HG02852 (cell line): Measurements from ENCODE around the gene ENDOD1.
"Not testable (repeated sequence)": the region's sequence is repeated elsewhere in the genome, so short reads cannot be mapped to it uniquely, and the experiment has no call there.

Source experiments
- ATAC-seq: cut with Tn5 transposase; IDR thresholded peaks from one replicate; pipeline ENCODE4 v1.9.1; 2021; ENCODE audit warnings: mild to moderate bottlenecking, moderate library complexity; ENCODE audit not compliant: unreplicated experiment

Gene ENDOD1

DNA sequence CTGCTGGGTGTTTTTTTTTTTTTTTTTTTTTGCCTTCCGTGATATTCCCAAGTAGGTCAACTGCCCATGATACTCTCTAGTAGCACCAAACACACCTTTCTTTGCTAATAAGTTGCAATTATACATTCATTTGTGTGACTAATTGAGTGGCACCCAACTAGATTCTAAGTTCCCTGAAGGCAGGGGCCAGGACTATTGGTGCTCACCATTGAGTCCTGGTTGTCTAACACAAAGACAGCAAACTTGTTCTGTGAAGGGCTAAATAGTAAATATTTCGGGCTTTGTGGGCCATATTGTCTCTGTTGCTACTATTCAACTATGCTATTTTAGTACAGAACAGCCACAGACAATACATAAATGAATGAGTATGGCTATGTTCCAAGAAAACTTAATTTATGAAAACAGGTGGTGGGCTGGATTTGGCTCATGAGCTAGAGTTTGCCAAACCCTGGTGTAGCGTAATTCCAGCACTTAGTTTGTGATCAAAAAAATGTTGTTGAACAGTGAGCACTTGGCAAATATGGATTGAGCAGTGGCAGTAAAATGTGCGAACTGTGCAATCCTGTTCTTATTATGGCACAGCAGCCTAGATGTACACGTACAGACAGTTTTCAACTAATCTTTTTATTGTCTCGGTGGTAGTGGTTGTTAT is 11.3 kb downstream of the ENDOD1 start:
- no peak for ATAC-seq

DNA sequence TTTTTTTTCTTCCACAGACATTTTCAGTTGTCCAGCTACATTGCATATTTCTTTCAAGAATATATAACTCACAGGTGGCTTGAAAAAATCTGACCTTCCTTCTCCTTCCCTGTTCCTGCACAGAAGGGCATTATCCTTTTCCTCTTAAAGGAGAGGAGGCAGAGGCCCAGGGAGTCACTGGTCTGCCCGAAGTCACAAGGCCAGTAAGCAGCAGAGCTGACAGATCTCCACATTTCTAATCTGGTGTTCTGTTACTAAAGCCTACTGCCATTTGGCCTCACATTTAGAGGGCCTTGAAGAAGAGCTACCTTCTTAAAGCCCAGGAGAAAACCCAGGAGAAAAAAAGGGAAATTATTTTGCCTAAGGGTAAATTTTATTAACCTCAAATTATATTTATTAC is 12.3 kb downstream of the ENDOD1 start:
- no peak for ATAC-seq

DNA sequence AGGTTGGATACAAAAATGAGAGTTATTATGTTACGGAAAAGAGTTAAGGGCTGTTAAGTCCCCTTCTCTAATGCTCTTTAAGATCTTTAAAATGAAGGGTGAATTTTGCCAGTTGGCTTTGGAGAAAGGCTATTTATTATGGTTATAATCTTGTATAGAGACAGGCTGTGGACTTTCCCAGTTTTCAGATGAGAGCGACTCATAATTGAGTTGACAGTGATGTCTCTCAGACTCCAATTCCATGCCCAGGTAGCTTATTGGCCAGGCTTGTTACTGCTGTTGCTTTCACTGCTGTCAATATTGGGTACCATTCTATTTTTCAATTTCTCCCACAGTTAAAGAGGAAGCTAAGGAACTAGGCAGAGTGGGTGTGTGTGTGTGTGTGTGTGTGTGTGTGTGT is 13.1 kb downstream of the ENDOD1 start:
- ATAC-seq, result no peak

DNA sequence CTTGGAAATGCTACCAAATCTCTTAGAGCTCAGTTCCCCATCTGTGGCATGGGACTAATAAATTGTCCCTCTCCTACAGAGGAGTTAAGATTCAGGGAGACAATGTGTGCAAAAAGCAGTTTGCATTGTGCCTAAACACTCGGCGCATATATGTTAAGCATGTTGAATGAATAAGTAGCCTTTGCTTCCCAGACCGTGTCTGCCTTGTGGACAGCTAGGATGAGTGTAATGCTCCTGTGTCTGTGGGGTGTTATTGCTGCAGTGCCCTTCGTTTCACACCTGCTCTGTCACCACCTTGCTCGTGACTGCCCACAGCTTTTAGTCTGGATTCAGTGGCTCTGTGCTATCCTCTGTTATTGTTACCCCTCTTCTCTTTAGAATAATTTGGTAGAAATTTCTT is 14.1 kb downstream of the ENDOD1 start:
- ATAC-seq, result no peak

DNA sequence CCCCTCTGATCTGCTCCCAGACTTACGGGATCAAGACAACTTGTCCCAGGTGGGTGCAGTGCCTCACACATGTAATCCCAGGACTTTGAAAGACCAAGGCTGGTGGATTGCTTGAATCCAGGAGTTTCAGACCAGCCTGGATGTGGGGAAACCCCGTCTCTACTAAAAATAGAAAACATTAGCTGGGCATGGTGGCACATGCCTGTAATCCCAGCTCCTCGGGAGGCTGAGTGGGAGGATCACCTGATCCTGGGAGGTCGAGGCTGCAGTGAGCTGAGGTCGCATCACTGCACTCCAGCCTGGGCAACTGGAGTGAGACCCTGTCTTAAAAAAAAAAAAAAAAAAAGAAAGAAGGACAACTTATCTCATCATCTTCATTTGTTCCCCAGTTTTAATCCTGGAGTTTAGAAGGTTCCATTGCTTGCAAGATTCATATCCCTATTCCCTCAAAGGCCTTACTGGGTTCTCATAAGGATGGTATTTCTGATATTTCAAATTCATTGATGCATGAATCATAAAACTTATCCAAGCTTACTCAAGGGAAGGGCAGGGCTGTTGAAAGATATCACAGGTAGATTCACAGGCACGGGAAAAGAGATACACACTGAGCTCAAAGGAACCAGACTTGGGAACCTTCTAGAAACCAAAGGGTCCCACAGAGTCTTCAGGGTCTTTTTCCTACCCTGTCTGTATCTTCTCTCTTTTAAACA is 14.6 kb downstream of the ENDOD1 start:
- ATAC-seq, result no peak

DNA sequence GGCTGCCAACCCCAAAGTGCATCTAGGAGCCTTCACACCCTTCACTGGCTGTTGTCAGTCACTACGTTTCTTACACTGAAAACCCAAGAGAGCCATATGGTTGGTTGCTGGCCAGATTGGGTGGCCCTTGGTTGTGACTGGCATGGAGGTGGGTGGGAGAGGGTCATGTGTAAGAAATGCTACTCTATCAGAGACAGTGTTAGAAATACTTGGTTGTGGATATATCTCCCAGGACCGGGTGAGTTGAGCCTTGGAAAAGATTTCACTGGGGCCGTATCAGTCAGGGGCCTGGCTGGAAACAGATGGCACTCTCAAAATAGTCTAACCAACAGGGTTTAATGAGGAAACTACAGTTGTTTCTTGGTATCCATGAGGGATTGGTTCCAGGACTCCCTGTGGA is 15.2 kb downstream of the ENDOD1 start:
- ATAC-seq, result no peak

DNA sequence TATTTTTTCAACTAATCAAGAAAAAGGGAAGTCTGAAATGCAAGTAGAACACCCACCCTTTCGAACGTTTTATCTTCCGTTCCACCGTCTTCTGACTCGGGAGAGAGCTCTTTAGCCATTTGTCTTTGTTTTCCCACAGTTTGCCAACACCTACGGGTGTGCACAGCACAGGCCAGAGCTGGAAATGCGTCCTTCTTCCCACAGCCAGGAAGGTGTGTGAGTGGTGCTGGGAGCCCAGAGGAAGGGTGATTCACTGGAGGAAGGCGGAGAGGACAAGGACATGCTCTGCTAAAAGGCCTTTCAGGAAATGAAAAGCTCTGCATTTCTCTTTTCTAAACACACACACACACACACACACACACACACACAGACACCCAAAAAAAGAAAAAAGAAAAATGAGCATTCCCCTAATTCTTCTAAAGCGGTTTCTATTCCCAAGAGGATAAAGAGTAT is 18.5 kb downstream of the ENDOD1 start:
- ATAC-seq, result no peak

DNA sequence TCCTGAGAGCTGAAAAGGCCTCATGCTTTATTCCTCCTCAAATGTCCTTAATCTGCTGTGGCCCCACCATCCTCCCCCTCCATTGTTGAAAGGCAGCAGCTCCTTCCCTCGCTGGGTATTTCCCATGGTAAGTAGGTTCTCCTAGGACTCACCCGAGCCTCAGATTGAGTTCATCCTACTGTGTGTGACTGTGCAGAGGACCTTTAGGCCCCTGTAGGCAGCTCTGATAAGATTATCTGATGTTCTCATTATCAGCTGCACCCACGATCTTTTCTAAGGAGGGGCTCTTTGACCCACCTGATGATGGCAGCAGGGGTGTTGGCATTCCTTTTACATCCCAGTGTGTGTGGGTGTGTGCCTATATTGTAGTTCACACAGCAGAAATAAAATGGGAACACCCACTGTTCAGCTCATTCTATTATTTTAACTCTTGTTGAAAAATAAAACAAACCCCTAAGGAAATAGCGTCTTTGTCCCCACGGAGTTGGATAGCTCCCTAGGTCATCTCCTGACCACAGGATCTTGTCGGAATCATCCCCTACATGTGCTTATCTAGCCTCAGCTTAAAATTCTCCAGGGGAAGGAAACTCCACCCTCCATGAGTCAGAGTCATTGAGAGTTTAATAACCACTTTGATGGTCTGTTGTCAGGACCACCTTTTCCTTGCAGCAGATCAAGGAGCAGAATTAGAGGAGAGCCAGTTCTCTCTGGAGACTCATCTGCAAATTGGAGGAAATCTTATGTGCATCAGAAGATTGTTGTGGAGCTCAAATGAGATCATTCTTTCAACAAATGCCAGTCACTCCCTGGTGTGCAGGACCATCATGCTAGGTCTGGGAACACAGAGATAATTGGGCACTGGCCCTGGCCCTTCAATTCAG is 19.3 kb downstream of the ENDOD1 start:
- ATAC-seq, result no peak

DNA sequence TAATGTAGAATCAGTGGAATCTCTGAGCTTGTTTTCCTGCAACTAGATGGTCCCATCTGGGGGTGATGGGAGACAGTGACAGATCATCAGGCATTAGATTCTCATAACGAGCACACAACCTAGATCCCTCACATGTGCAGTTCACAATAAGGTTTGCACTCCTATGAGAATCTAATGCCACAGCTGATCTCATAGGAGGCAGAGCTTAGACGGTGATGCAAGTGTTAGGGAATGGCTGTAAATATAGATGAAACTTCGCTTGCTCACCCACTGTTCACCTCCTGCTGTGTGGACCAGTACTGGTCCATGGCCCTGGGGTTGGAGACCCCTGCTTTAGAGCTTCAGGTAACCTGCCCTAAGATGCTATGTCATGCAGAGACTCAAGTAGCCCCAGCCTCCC is 21.8 kb downstream of the ENDOD1 start:
- ATAC-seq, result not testable (repeated sequence)

DNA sequence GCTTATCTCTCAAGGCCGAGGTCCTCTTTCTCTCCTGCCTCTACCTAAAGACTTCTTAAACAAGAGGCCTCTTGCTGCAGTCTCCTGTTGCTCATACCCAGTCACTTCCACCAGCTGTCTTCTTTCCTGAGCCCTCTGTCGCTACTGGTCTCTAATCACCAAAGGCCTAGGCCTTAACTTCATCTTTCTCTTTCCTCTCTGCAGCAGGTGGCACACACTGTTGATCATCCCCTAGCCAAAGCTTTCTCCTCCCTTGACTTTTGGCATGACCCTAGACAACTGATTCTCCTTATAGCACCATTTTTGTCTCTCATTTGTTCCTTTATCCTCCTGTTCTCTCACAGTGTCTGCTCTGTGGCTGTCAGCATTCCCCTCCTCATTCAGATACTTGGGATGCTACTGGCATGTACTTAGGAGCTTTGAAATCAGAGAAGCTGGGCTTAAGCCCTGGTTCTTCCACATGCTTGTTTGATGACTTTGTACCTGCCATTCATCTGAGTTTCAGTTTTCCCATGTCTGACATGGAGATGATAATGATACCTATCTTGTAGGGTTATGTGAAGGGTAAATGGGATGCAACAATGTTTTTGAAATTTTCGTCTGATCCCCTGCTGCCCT is 22.4 kb downstream of the ENDOD1 start:
- ATAC-seq, result no peak

DNA sequence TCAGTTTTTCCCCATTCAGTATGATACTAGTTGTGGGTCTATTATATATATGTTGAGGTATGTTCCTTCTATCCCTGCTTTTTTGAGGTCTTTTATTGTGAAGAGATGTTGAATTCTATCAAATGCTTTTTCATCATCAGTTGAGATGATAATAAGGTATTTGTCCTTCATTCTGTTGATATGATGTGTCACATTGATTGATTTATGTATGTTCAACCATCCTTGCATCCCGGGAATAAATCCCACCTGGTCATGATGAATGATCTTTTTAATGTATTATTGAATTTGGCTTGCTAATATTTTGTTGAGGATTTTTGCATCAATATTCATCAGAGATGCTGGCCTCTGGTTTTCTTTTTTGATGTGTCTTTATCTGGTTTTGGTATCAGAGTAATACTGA is 26.0 kb downstream of the ENDOD1 start:
- ATAC-seq, result no peak

DNA sequence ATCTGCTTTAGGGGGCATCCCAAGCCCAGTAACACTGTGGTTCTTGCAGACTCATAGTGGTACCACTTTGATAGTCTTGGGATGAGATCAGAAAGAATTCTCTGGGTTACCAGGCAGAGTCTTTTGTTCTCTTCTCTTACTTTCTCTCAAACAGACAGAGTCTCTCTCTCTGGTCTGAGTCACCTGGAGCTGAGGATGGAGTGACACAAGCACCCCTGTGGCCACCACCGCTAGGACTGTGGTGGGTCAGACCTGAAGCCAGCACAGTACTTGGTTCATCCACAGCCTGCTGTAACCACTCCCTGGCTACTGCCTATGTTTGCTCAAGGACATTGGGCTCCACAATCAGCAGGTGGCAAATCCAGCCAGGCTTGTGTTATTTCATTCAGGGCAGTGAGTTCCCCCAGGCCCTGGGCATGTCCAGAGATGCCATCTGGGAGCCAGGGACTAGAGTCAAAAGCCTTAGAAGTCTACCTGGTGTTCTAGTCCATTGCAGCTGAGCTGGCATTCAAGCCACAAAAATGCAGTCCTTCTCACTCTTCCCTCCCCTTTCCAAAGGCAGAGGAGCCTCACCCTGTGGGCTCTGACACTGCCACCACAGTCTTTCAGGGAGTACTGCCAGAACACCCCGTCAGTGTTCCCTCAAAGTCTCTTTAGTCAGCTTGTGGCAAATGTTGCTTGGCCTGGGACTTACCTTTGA is 29.9 kb downstream of the ENDOD1 start:
- ATAC-seq, result no peak

DNA sequence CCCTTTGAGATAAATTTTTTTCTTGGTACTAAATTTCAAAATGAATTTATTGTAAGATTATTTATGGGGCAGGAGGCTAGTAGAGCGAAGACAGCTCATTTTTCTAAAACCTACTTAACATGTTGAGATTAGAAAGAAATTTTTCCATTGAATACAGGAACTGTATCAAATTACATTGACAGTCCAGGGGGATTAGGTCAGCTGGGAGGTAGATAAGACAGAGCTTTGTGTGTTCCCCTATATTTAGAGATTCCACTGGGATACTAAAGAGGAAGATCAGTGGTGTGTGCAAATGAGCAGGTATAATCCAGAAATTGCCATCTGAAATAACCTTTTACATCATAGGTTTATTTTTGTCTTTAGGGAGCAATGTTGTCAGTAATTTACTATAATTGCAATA is 32.1 kb downstream of the ENDOD1 start:
- ATAC-seq, result no peak

DNA sequence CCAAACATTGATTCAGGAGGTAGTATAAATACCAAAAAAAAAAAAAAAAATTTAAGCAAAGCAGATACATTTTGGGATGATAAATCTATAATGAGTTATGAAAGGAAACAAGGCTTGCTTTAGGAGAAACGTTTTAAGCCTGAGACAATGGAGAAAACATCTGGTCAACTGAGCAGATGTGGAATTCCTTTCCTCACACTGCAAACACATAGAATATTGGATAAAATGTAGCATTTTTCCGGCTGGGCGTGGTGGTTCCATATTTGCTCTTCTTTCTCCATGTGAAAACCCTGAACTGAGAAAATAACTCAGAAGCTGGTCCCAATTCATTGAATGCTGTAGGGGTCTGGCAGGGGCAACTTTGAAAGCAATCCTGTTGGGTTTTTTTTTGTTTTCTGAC is 33.9 kb downstream of the ENDOD1 start:
- no peak for ATAC-seq

DNA sequence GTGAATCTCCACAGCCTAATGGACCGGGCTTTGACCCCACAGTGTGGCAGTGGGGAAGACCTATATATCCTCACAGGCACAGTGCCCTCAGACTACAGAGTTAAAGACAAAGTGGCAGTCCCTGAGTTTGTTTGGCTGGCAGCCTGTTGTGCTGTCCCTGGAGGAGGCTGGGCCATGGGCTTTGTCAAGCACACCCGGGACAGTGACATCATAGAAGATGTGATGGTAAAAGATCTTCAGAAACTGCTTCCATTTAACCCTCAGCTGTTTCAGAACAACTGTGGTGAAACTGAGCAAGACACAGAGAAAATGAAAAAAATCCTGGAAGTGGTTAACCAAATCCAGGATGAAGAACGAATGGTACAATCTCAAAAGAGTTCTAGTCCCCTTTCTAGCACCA is 39.0 kb downstream of the ENDOD1 start:
- ATAC-seq, result no peak

DNA sequence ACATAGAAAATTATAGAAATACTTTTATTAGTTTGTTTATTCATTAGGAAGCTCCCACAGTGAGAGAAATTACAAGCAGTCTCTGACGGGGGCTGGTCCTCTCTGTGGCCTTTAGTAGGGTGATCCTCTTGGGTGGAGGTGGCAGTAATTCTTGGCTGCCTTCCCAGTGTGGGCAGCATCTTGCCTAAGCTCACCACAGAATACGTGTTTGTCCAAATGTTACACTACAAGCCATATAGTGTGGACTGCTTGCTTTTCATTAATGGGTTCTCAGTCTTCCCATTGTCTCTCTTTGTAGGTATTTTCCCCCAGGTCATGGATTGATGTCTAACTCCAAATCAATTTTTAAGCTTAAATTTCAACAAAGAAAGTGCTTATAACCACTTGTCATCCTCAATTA is 43.3 kb downstream of the ENDOD1 start:
- no peak for ATAC-seq

DNA sequence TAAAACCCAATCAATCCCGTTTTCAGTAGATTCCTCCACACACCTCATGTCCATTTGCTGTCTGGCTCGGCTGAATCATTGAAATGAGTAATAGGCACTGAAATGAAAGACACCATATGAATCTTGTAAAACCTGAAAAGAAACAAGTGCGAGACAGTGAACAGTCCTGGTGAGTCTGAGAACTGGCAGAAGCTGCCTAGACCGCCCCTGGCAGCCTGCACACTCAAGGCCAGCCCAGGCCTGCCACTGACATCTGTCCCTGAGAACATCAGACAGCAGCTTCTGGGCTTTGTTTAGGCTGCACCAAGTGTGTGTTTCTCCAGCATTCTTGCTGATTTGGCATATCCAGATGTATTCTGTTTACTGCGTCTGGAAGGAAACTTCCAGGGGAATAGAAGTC is 44.8 kb downstream of the ENDOD1 start:
- ATAC-seq, result no peak

DNA sequence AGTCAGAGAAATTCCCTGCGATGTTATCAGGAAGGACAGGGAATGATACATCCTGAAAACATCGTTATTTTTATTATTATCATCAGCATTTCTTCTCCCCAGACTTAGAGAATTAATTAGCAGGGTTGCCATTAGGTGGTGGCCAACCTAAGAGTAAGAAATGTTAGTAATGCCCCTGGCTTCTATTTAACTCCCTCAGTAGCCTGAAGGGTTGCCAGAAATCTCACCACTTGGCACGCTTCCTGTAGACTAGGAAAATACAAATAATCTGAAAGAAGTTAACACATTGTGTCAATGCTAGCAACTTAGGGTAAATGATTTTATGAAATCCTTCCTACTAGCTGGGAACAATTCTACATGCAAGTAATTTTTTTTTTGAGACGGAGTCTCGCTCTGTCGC is 45.5 kb downstream of the ENDOD1 start:
- ATAC-seq, result no peak

DNA sequence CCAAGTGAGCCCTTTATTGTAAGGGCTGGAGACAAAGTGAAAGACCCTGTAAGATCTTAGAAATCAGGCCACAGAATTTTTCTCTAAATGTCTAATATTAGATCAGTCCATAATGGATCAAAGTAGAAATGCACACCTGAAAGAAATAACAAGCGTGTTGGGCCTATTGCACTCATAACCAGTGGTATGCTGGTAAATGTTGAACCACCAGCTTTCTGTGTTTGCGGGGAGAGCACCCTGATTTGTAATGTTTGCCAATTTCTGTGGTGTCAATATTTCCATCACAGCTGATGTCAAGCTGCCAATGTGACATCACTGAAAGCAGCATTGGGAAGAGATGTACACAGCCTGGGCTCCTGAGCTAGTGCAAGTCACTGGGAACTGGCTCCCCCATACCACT is 46.2 kb downstream of the ENDOD1 start:
- ATAC-seq, result no peak

DNA sequence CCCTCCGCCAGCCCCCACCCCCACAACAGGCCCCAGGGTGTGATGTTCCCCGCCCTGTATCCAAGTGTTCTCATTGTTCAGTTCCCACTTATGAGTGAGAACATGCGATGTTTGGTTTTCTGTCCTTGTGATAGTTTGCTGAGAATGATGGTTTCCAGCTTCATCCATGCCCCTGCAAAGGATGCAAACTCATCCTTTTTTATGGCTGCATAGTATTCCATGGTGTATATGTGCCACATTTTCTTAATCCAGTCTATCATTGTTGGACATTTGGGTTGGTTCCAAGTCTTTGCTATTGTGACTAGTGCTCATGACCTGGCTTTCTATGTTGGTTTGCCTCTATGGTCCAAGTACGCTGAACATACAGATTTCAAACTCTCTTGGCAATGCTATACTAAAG is 47.1 kb downstream of the ENDOD1 start:
- ATAC-seq, result not testable (repeated sequence)

DNA sequence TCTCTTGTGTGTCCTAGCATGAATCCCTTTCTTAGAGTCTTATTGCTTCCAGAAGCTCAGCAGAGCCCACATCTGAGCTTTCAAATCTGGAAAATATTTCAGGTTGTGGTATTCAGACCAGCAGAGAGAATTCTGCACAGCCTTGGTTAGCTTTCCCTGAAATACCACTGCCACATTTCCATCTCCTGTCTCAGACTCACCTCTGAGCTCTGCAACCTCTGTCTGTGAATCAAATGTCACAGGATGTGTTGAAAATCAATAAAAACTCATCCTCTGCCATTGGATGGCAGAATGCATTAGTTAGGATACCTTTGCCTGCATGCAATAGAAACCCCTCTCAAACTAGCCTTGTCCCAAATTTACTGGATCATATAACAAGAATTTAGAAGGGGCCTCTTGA is 47.7 kb downstream of the ENDOD1 start:
- ATAC-seq, result no peak
